Natural killer cell (primary cell): Measurements from ENCODE around the gene CD300LB. TPM values are rescaled to one million over a fixed set of nuclear protein-coding genes. Genes with fewer than 3 reads are reported as not detected.

Experiments used
- ATAC-seq, 3 donors: fragments of 150-1000 bp in 2 of 3; fragments of 200-7000 bp in 1 of 3; cut with Tn5 transposase; 1 replicate in 1 of 3; 2 replicates in 2 of 3; pipeline ENCODE4 v1.10.0; 2021; ENCODE audit warnings: mild to moderate bottlenecking in 2 of 3, moderate library complexity in 2 of 3
- DNase-seq, 2 donors: peaks; one replicate each; pipeline versions ENCODE4 v3.0.0 to v3.0.0-alpha.2; 2013 to 2021; ENCODE audit warnings: mixed read lengths in 1 of 2
- H3K27ac ChIP-seq: one replicate; pipeline ENCODE4 v1.5.1; 2013; ENCODE audit warnings: mild to moderate bottlenecking, low read length
- H3K27me3 ChIP-seq: one replicate; pipeline ENCODE4 v1.6.1; 2013; ENCODE audit warnings: low read length; ENCODE audit not compliant: control insufficient read depth, insufficient read depth
- H3K36me3 ChIP-seq: one replicate; pipeline ENCODE4 v1.6.1; 2013; ENCODE audit warnings: low read length; ENCODE audit not compliant: control insufficient read depth, insufficient read depth
- H3K4me1 ChIP-seq: one replicate; pipeline ENCODE4 v1.6.1; 2013; ENCODE audit warnings: low read length; ENCODE audit not compliant: control insufficient read depth, insufficient read depth
- H3K4me3 ChIP-seq: one replicate; pipeline ENCODE4 v1.5.1; 2013; ENCODE audit warnings: low read length
- H3K9me3 ChIP-seq: one replicate; pipeline ENCODE4 v1.6.1; 2013; ENCODE audit warnings: low read length; ENCODE audit not compliant: control insufficient read depth, insufficient read depth
- H3K27ac Mint-ChIP-seq, 2 donors: one replicate each; pipeline ENCODE4 v1.8.0; 2022; ENCODE audit warnings: mild to moderate bottlenecking in 2 of 2, mixed read lengths in 2 of 2, moderate library complexity in 1 of 2
- H3K27me3 Mint-ChIP-seq, 2 donors: one replicate each; pipeline ENCODE4 v1.8.0; 2022; ENCODE audit warnings: low read depth in 2 of 2, mixed read lengths in 2 of 2
- H3K36me3 Mint-ChIP-seq: one replicate; pipeline ENCODE4 v1.8.0; 2022; ENCODE audit warnings: mixed read lengths
- H3K4me1 Mint-ChIP-seq, 2 donors: one replicate each; pipeline ENCODE4 v1.8.0; 2022; ENCODE audit warnings: mixed read lengths in 2 of 2
- H3K4me3 Mint-ChIP-seq: one replicate; pipeline ENCODE4 v1.8.0; 2022; ENCODE audit warnings: mild to moderate bottlenecking, moderate library complexity, mixed read lengths
- H3K9me3 Mint-ChIP-seq, 2 donors: one replicate each; pipeline ENCODE4 v1.8.0; 2022; ENCODE audit warnings: mixed read lengths in 2 of 2
- WGBS: methylation state at CpG from one replicate; pipeline ENCODE4 v1.1.7; 2013; ENCODE audit warnings: missing lambda C conversion rate; ENCODE audit not compliant: insufficient coverage; 5-methylcytosine and 5-hydroxymethylcytosine counted together
- intact Hi-C: fragments of 100-400 bp; cut with micrococcal nuclease; formaldehyde crosslinking; loops from one replicate; pipeline ENCODE4 v1.14.2; 2022
- total RNA-seq, 4 donors: library from RNA; stranded (reverse); fragments of 120-200 nt in 1 of 4; gene quantifications; one replicate each; pipeline versions ENCODE4 v1.2.3 to v1.2.4, GENCODE V29; 2013 to 2022
- TF ChIP-seq, protein P1 (sequence below): fragments of 200-600 bp; IDR thresholded peaks from one replicate; pipeline ENCODE4 v1.8.0; 2022; ENCODE audit warnings: antibody characterized with exemption

The CD300LB gene
- total RNA-seq, 3 donors from 2014 or later (not counting 1 experiment from before 2014, with no cell fraction given) = 2.0 to 4.9 (median 3.5) TPM

DNA sequence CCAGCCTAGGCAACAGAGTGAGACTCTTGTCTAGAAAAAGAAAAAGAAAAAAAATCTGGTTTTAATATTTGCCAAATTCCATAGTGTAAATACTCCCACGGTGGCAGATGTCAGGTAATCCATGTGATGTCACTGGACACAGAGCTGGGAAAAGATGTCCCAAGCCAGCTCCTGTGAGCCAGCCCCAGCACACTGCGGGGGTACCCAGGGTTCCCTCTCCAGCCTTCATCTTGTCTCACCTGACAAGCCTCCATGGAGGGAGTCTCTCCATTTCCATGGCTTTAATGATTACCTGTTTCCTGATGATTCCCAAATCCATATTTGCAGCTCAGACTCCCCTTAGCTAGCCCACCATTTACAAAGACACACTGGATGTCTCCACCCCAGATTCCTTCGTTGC is 4.6 kb downstream of the CD300LB start:
- H3K9me3 Mint-ChIP-seq = peaks cover 0 to 2% of the 10 kb centered on the region in 2 donors
- H3K4me3 Mint-ChIP-seq = no peak overlapping the region
- Histone ChIP-seq H3K9me3 (peaks cover 7% of the 10 kb centered on the region), H3K4me1 (peaks cover 32% of the 10 kb centered on the region), H3K27me3 (no peaks in the 10 kb centered on the region), H3K27ac (no peak overlapping the region), H3K4me3 (no peak overlapping the region), H3K36me3 (peaks cover 3% of the 10 kb centered on the region)
- WGBS = 90% methylated on average over 3 of the region's 3 CpGs
- H3K27ac Mint-ChIP-seq = no peak overlapping the region
- no peak for DNase-seq
- H3K4me1 Mint-ChIP-seq = peaks cover 26 to 52% of the 10 kb centered on the region in 2 donors
- H3K27me3 Mint-ChIP-seq = no peaks in the 10 kb centered on the region
- TF ChIP-seq, protein P1, sequence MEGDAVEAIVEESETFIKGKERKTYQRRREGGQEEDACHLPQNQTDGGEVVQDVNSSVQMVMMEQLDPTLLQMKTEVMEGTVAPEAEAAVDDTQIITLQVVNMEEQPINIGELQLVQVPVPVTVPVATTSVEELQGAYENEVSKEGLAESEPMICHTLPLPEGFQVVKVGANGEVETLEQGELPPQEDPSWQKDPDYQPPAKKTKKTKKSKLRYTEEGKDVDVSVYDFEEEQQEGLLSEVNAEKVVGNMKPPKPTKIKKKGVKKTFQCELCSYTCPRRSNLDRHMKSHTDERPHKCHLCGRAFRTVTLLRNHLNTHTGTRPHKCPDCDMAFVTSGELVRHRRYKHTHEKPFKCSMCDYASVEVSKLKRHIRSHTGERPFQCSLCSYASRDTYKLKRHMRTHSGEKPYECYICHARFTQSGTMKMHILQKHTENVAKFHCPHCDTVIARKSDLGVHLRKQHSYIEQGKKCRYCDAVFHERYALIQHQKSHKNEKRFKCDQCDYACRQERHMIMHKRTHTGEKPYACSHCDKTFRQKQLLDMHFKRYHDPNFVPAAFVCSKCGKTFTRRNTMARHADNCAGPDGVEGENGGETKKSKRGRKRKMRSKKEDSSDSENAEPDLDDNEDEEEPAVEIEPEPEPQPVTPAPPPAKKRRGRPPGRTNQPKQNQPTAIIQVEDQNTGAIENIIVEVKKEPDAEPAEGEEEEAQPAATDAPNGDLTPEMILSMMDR = no peak
- ATAC-seq = no peak
- no peaks in the 10 kb centered on the region for H3K36me3 Mint-ChIP-seq
- intact Hi-C loops = no loop called here

DNA sequence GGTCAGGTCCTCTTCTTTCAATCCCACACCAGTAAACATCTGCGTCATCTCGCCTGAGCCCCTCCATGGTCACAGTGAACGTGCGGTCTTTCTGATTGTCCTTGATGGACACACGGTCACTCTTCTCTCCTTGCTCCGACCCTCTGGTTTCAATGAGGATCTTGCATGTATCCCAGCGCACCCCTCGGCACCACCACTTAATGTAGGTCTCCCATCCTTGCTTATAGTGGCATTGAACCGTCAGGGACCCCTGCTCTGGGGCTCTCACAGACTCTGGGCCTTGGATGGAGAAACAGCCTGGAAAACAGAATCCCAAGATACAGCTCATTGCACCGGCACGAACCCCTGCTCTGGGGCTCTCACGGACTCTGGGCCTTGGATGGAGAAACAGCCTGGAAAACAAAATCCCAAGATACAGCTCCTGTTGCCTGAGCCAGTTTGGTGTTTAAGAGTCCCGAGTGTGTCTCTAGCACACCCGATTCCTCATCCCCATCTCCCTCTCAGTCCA is 5.4 kb downstream of the CD300LB start:
- WGBS = 90% methylated on average over 14 of the region's 14 CpGs
- H3K36me3 Mint-ChIP-seq = no peaks in the 10 kb centered on the region
- Histone ChIP-seq H3K9me3 (peaks cover 7% of the 10 kb centered on the region), H3K4me3 (no peak overlapping the region), H3K27me3 (no peaks in the 10 kb centered on the region), H3K4me1 (peaks cover 32% of the 10 kb centered on the region), H3K27ac (no peak overlapping the region), H3K36me3 (peaks cover 3% of the 10 kb centered on the region)
- no peak overlapping the region for H3K4me3 Mint-ChIP-seq
- no peak for ATAC-seq
- no peak for DNase-seq
- intact Hi-C loops = no loop called here
- TF ChIP-seq, protein P1 = no peak
- peaks cover 26 to 52% of the 10 kb centered on the region in 2 donors for H3K4me1 Mint-ChIP-seq
- H3K27me3 Mint-ChIP-seq = no peaks in the 10 kb centered on the region
- peak overlapping the region in 1 of 2 donors; percentile 59 for H3K27ac Mint-ChIP-seq
- peaks cover 0 to 2% of the 10 kb centered on the region in 2 donors for H3K9me3 Mint-ChIP-seq

DNA sequence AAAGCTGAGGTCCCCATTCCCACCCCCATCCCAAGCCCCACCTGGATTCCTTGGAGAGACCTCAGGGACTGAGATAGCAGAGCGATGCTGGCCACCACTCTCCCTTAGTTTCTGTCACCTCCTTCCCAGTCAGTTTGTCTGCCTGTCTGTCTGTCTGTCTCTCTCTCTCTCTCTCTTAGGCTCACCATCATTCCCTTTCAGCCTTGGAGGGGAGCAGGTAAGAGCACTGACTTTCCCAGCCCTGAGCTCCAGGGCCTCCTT is 5.9 kb downstream of the CD300LB start:
- peak overlapping the region in 1 of 2 donors; percentile 59 for H3K27ac Mint-ChIP-seq
- TF ChIP-seq, protein P1 = no peak
- Histone ChIP-seq H3K36me3 (peaks cover 3% of the 10 kb centered on the region), H3K9me3 (peaks cover 7% of the 10 kb centered on the region), H3K4me3 (no peak overlapping the region), H3K27ac (no peak overlapping the region), H3K4me1 (peaks cover 35% of the 10 kb centered on the region), H3K27me3 (no peaks in the 10 kb centered on the region)
- no peak for DNase-seq
- no peak for ATAC-seq
- whole genome bisulfite sequencing = 100% methylated on average over 1 of the region's 1 CpG
- H3K9me3 Mint-ChIP-seq = peaks cover 0 to 2% of the 10 kb centered on the region in 2 donors
- no peaks in the 10 kb centered on the region for H3K36me3 Mint-ChIP-seq
- no peaks in the 10 kb centered on the region for H3K27me3 Mint-ChIP-seq
- intact Hi-C loops = no loop called here
- H3K4me3 Mint-ChIP-seq = no peak overlapping the region
- H3K4me1 Mint-ChIP-seq = peaks cover 25 to 52% of the 10 kb centered on the region in 2 donors
